ENCODE results near the gene DSCAML1.
"Not testable (repeated sequence)": the region's sequence is repeated elsewhere in the genome, so short reads cannot be mapped to it uniquely, and the experiment has no call there.

The DSCAML1 gene

DNA sequence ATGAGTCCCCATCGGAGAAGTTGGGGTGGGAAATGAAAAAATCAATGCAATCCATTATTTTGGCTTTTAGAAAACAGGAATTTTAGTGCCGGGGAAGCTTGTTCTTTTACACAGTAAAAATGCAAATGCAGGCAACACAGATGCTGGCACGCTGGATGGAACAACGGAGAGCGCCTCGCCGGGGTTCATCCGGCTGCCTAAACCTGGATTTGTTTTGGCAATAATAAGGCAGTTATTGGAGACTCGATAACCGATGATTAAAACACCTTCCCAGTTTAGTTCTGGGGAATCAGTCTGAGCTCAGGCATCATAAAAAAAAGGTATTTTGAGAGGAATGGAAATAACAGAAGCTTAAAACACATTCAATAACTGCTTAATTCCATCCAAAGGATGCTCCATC, 2.9 kb downstream of the DSCAML1 start:
- no peak for DNase-seq (ENCODE audit: low read depth in 3 of 3)

DNA sequence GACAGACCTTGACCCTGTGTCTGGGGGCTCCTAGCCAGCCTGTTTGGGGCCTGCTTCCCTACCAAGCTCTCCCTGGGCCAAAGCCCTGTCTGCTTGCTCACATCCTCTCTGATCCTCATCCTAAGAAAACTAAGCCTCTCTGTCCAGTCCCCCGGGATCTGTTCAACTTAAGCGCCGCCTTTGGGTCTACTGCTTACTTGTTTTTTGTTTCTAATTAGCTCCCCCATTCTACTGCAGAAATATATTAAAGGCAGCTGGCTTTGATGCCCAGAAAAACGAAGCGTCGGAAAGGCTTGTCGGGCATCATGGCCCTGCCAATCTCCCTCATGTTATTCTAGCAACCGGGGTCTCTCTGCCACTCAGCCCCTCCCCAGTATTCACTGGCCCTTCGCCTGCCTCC, 3.4 kb downstream of the DSCAML1 start:
- DNase-seq (ENCODE audit: low read depth in 3 of 3), result no peak

DNA sequence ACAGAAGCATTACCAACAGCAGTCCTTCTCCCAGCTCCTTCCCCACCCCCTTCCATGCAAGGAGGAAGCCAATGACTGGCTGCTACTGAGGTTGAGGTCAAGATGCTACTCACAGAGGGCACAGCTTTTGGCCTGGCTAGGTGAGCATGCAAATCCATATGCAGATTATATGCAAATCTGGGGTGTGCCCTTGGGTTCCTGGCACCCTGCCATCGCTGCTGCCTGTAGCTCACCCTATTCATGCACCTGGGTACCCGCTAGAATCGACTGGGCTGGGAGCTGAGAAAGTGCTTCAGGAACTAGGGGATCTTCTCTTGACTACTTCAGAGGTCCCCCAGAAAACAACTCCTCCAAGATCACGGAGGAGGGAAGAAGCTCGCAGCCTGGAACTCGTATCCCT, 4.0 kb downstream of the DSCAML1 start:
- DNase-seq (ENCODE audit: low read depth in 3 of 3), result no peak

DNA sequence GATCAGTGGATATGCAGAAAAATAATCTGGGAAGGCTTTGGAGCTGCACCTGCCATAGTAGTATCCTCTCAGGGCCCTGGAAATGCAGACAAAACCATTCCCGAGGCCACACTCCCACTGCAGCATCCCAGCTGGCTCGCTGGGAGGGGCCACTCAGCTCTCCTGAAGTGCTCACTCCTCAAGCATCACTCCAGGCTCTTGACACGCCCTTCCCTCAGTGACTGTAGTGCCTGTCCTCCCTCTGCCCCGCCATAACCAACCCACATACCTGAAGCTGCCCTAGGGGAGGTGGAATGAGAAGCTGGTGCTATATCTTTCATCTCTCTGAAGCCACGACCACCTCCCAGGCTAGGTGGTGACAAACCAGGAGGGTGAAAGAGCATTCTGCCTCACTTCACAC, 4.8 kb downstream of the DSCAML1 start:
- no peak for DNase-seq (ENCODE audit: low read depth in 3 of 3)

DNA sequence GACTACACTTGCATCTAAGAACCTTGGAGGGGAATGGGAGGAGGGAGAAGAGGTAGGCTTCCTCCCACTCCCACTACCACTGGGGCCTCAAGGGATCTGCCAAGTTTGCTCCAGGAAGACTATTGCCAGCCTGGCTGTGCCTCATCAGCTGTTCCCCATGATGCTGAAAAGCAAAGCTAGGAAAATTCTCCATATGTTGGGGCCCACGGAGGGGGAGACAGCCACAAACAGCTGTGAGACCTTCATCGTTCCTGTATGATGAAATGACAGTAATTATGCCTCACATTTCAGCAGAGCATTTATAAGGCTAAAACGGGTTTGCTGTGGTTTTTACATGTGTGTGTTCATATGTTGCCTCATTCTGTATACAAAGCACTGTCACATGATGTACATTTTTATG, 6.7 kb downstream of the DSCAML1 start:
- no peak for DNase-seq (ENCODE audit: low read depth in 3 of 3)

DNA sequence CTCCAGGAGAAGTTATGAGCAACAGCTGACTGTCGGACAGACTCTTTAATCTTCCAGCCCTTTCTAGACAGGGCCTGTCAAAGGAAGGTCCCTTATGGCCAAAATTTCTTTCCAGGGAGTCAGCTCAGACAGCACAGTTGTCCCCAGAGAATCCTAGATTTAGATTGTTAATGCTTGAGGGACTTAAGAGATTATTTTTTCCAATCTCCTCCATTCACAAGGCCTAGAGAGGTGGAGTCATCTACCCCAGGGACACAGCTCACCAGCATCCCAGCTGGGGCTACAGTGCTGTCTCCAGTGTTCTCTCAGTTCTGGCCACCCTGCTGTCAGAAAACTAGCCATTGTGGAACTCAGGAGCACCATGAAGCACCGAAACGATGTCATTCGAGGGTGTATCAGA, 7.8 kb downstream of the DSCAML1 start:
- no peak for DNase-seq (ENCODE audit: low read depth in 3 of 3)

DNA sequence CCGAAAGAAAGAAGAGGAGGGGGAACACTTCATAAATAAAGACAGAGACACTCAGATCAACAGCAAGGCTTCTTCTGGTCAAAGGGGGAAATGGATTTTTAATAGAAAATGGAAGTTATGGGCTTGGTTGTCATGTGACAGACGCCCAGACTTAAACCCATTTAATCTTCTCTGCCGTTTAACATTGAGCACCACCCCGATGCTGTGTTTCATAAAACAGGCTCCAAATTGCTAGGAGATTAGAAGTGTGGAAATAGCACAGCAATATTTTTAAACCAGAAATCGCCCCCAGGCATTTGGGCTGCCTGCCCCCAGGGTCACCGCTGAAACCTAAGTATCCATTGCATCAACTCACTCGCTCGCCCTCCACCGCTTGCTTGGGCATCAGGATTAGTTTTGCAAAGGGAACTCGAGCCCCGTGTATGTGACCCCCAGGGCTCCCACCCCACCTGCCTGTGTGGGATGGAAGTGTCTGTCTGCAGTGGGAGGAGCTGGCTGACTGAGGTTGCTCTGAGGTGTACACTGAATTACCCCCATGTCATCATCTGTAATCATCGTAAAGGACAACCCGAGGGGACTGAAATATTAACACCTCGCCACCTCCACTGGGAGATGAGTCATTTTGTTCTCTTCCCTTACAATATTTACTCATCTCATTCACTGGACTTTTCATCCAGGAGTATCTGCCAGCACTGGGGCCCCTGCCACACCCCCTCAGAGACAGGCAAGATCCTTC, 10.7 kb downstream of the DSCAML1 start:
- DNase-seq (ENCODE audit: low read depth in 3 of 3), result no peak

DNA sequence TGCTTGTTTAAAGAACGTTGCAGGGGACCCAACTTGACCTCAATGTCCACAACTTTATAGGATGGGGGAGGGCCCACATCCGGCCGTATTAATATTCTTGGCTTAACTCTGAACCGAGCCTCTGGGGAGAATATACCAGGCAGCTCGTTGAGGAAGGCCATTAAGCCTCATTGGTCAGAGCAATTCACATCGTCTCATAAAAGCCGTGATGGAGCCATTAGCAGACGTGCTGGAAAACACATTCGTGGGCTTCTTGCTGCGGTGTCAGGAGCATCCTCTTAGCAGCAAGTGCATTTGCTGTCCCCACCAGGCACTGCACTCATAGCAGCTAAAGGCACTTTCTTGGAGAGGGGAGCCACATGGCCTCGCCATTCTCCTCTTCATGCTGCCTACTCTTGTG, 14.9 kb downstream of the DSCAML1 start:
- no peak for DNase-seq (ENCODE audit: low read depth in 3 of 3)

DNA sequence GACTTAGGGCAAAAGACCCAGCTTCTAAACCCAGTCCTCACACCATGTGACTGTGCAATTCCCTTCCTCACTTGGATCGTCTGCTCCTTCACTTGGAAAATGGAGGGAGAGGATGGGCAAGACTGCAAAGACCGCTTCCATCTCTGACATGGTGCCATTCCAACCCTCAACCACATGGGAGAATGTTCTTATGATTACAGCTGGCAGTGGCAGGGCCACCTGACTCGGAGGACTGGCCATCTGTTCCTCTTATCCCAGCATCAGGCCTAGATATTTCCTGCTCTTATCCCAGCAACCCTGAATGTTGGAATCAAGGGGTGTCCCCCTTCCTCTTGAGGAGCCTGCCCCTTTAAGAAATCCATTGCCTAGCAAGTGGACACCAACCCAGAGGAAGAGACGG, 15.4 kb downstream of the DSCAML1 start:
- no peak for DNase-seq (ENCODE audit: low read depth in 3 of 3)

DNA sequence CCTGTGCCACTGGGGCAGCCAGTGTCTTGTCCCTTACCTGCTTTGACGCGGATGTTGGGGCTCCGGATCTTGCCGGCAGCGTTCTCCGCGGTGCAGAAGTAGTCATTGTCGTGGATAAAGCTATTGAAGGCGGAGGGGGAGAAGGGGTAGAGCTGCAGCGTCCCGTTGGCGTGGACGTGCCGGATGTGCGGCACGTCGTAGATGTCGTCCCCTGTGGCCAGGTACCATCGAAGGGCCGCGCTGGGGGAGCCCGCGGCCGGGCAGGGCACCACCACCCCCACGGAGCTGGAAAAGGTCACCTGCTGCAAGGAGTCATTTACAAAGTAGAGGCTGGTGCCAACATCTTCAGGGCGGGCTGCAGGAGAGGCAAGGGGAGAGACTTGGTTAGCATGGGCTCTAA, 16.6 kb downstream of the DSCAML1 start:
- DNase-seq (ENCODE audit: low read depth in 3 of 3), result no peak

DNA sequence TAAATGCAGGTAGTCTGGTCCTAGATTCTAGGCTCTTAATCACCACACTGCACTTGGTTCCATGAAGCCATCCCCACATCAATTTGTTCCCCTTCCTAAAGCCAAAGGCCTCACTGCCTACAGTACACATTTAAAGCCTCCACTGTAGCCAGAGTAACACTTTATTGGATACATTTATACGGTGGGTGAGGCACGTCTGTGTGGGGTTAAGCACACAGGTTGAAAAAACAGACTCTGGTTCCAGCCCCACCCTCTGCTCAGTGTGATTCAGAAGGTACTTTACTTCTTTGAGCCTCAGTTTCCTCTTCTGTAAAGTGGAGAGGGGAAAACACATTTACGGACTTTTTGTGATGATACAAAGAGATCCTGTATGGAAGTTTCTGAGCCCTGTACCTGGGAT, 22.5 kb downstream of the DSCAML1 start:
- no peak for DNase-seq (ENCODE audit: low read depth in 3 of 3)

DNA sequence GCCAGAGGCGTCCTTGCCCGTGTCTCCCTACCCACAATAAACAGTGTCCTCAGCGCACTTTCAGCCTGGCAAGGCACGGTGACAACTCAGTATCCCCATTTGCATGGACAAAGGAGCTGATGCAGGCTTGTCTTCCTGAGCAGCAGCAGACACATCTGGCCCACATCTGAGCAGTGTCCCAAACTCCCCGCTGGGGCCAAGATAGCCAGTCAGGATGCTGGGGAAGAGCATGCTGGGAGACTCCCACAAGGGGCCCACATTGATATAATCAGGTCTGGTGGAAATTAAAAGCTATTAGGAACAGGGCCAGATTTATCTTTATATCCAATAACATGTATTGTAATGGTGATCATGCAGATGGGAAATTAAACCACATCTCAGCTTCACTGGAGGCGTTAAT, 24.7 kb downstream of the DSCAML1 start:
- DNase-seq (ENCODE audit: low read depth in 3 of 3), result no peak

DNA sequence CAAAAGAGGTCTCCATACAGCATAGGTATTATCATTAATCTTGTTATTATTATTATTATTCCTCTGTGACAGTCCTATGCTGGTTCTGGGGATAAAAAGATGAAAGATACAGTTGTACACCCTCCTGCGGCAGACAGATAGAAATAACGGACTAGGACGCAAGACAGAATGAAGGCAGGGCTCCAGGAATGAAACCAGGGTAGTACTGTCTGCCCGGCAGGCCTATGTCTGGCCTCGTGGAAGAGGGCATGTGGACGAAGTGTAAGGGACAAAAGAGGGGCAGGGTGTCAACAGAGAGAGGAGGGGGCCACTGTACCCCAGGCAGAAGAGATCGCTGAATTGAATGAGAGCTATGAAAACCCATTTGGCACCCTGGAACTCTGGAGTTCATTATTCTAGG, 25.2 kb downstream of the DSCAML1 start:
- DNase-seq (ENCODE audit: low read depth in 3 of 3), result no peak

DNA sequence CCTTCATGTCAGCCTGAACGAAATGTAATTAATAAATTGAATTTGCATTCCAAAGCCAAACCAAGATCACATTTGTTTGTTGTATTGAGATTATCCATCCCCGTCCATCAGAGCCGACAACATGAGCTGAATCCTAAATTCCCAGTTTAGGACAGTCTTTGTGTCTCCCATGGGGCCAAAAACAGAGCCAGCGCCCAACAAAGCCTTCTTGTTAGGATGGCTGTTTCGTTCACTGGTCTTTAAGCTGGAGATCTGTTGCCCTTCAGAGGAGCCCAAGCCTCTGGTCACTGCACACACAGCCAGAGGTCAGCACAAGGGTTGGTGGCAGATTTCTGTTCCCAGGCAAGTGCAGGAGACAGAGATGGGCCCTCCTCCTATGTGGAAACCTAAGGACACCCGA, 25.8 kb downstream of the DSCAML1 start:
- DNase-seq (ENCODE audit: low read depth in 3 of 3), result no peak

DNA sequence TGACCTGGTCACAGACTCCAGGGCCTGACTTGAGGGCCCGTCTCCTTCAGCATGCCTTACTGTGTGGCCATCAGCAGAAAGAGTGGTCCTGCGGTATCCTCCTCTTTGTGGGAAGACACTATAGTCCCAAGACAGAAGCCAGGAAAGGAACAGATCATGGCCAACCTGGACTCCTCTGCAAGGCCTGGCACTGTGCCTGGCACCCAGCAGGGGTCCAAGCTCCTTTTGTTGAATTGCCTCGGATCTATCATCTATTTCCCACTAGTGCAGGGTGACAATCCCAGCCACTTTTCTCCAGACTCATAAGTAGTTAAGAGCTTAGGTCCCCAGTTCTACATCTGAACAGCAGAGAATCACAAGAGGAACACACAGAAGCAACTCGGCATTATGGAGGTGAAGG, 27.0 kb downstream of the DSCAML1 start:
- DNase-seq (ENCODE audit: low read depth in 3 of 3), result no peak

DNA sequence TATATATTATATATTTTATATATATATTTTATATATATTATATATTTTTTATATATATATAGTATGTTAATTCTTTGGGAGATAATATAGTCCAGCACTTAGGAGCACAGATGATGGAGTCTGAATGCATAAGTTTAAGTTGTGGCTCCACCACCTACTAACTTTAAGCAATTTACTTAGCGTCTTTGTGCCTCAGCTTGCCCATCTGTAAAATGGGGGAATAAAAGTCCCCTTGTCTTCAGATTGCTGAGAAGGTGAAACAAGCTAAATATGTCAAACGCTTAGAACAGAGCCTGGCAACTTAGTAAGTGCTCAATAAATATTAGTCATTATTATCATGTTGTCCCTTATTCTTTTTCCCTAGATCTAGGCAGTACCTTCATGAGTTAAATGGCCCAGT, 27.5 kb downstream of the DSCAML1 start:
- DNase-seq (ENCODE audit: low read depth in 3 of 3), result no peak

DNA sequence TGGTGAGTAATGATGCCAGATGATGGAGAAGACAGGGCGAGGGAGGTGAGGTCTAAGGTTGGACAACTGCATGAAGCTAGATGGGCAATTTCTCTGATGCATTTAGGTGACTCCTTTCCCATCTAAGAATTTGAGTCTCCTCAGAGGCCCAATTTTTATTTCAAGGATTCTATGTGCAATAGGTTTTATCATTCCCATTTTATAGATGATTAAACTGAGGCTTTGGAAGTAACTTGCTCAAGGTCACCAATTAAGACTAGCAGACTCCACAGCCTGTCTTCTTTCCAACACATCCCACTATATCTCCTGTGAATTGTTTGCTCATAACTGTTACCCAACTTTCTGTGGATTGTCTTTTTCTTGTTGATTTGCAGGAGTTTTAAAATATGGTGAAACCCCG, 28.5 kb downstream of the DSCAML1 start:
- no peak for DNase-seq (ENCODE audit: low read depth in 3 of 3)

DNA sequence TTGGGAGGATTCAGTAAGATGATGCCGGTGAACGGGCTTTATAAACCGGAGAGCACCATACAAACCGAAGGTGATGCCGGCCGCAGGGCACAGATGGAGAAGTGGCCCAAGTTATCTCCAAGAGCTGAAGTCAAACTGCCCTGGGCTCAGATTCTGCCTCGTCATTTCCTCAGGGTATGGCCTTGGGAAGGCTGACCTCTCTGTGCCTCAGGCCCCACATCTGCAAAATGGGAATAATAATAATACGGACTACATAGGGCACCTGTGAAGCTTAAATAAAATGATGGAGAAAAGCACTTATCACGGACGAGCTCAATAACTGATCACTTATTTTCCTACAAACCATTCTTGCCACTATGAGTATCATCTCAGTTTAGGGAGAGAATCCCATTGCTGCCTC, 29.9 kb downstream of the DSCAML1 start:
- no peak for DNase-seq (ENCODE audit: low read depth in 3 of 3)

DNA sequence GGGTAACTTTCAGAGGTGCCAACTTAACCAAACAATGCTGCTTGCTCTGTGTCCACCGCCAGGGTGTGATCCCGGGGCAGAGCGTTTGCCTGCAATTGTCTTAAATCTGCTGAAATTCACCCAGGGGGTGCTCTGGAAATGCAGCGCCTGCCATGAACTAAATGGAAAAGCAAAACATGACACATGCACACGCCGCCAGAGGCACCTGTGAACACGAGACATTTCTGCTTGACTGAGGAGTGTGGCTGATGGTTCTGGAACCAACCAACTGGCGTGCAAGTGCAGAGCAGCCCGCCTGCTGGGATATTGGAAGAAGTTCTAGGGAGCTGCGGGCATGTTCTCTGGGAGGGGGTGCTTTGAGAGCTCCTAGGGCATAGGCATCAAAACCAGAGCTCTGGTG, 30.4 kb downstream of the DSCAML1 start:
- no peak for DNase-seq (ENCODE audit: low read depth in 3 of 3)

DNA sequence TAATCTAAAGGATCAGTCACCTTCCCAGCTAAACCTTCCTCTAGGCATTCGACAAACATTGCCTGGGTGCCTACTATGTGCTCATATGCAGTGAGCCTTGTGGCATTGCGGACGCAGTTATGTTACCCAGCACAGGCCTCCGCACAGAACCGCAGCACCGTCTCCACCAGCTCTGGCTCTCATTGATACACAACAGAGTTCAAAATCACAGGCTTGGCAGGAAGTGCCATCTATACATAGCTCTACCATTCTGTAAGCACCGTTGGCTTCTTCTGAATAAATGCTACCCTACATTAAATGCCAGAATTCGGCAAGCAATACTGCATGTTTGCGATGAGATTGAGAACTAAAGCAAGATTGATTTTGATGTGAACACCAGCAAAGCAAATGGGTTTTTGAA, 31.0 kb downstream of the DSCAML1 start:
- no peak for DNase-seq (ENCODE audit: low read depth in 3 of 3)

DNA sequence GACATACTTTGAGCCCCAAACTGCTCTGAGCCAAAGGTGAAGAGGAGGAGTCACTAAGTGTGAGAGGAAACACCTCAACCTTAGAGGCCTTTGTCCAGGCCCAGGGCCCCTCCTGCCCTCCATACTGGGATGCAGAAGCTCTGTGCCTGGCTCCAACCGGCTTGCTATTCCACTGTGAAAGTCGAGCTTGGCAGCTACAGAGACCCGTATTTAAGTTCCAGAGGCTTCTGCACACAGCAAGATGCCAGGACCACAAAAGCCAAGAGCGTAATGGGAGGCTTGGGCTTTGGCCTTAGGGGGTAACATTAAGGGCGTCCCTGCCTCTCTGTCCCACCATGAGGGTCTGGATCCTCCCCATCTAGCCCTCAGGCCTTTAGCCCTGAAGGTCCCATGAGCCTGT, 31.9 kb downstream of the DSCAML1 start:
- DNase-seq (ENCODE audit: low read depth in 3 of 3), result no peak

DNA sequence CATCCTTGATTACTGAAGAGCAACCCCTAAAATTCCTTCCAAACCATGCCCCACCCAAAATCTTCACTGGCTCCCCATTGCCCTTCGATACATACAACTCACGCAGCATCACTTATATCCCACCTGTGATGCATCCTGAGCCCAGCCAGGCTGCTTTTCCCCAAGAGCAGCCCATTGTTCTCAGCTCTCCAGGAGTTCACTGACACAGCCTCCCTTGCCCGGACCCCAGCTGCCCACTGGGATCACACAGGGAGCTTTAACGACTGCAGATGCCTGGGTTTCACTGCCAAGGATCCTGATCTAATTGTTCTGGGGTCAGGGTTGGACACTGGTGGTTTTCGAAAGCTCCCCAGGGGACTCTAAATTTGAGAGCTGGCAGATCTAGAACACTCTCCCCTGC, 33.6 kb downstream of the DSCAML1 start:
- DNase-seq (ENCODE audit: low read depth in 3 of 3), result not testable (repeated sequence)

DNA sequence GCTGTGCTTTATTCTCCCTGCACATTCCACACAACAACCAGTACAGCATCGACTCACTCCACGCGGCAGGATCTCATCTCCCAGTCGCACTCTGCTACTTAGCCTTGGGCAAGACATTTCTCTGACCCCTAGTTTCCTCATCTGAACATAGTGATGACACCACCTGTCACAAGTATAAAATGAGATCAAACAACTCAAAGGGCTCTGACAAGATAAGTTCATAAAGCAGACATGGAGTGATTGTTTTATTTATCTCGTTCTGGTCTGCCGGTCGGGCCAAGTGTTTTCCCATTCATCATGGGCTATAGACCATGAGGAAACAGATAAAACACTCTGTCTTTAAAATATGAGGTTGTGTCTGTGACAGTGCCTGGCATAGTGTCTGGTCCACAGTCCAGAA, 35.0 kb downstream of the DSCAML1 start:
- no peak for DNase-seq (ENCODE audit: low read depth in 3 of 3)

DNA sequence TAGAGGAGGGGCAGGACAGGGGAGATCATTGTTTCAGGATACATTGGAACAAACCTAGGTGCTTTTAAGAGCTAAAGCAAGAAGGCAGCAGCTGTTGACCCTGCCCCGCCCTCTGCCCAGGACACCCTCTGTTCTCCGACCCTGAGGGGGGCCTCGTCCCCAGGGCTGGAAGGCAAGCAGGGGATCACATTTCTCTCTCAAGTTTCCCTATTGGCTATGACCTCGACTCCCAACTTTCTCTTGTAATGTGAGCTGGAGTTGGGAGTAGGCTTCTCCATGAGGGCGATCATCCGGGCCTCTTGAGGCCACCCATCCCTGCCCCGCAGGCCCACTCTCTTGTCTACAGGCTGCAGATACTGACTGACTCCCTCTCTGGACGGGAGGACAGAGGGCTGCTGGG, 37.7 kb downstream of the DSCAML1 start:
- DNase-seq (ENCODE audit: low read depth in 3 of 3), result no peak

Data from stimulated activated CD4-positive, alpha-beta T cell treated with anti-CD3 and anti-CD28 coated beads, TNF-alpha, amount 100 ng/mL, for 48 hours (primary cell).